ENCODE measurements around the gene MOCS2. TPM values are rescaled to one million over a fixed set of nuclear protein-coding genes. Genes with fewer than 3 reads are reported as not detected.

Gene MOCS2
- total and polyA plus RNA-seq, 4 experiments from 2014 or later, result 23.1 to 49.4 (median 32.7) TPM

- CTCF ChIA-PET (ENCODE audit: partially characterized antibody), result interaction anchor here (0.8 to 1.2 kb wide), 2 partner anchors 10 to 59 kb away, joined by 3 read pairs; no protein-coding TSS in a partner anchor
- H3K4me3 ChIP-seq (ENCODE audit: low read length in 2 of 2), result no peak overlapping the region
- Mint-ChIP-seq H3K27me3 (peaks cover 0 to 1% of the 10 kb centered on the region in 2 donors), H3K4me1 (no peaks in the 10 kb centered on the region), H3K27ac (no peak overlapping the region), H3K4me3 (no peak overlapping the region), H3K9me3 (no peaks in the 10 kb centered on the region), H3K36me3 (peaks cover 0 to 3% of the 10 kb centered on the region in 2 donors)
- H3K36me3 ChIP-seq (ENCODE audit: insufficient read depth, low read length), result no peaks in the 10 kb centered on the region
- no peaks in the 10 kb centered on the region for H3K27me3 ChIP-seq (ENCODE audit: insufficient read depth, low read length)
- H3K27ac ChIP-seq (ENCODE audit: low read depth, low read length), result no peak overlapping the region
- no peaks in the 10 kb centered on the region for H3K9me3 ChIP-seq (ENCODE audit: control insufficient read depth in 1 of 2, low read length in 2 of 2)
- intact Hi-C loops (cut with micrococcal nuclease), result no loop called here
- POLR2A ChIA-PET (ENCODE audit: partially characterized antibody), result no interaction called here
- no peaks in the 10 kb centered on the region for H3K4me1 ChIP-seq (ENCODE audit: insufficient read depth, low read length)
- no peak for DNase-seq
These were observed 50.3 kb downstream of the MOCS2 start for GRCh38 chr5:53059281-53059680.

GRCh38 chr5:53055365-53055764 lies 54.2 kb downstream of the MOCS2 start:
- ChIA-PET CTCF (ENCODE audit: partially characterized antibody) (interaction anchor here (1.3 kb wide), 1 partner anchor 33 kb away, joined by 3 read pairs; no protein-coding TSS in a partner anchor), POLR2A (ENCODE audit: partially characterized antibody) (no interaction called here)
- peaks cover 0 to 3% of the 10 kb centered on the region in 2 donors for H3K36me3 Mint-ChIP-seq
- no peak overlapping the region for H3K27ac Mint-ChIP-seq
- Histone ChIP-seq H3K27ac (ENCODE audit: low read depth, low read length) (no peak overlapping the region), H3K36me3 (ENCODE audit: insufficient read depth, low read length) (no peaks in the 10 kb centered on the region), H3K27me3 (ENCODE audit: insufficient read depth, low read length) (no peaks in the 10 kb centered on the region), H3K4me1 (ENCODE audit: insufficient read depth, low read length) (no peaks in the 10 kb centered on the region), H3K9me3 (ENCODE audit: control insufficient read depth in 1 of 2, low read length in 2 of 2) (no peaks in the 10 kb centered on the region), H3K4me3 (ENCODE audit: low read length in 2 of 2) (no peak overlapping the region)
- H3K27me3 Mint-ChIP-seq, result peaks cover 0 to 1% of the 10 kb centered on the region in 2 donors
- no peak overlapping the region for H3K4me3 Mint-ChIP-seq
- intact Hi-C loops (cut with micrococcal nuclease), result no loop called here
- DNase-seq, result no peak
- H3K4me1 Mint-ChIP-seq, result no peaks in the 10 kb centered on the region
- H3K9me3 Mint-ChIP-seq, result no peaks in the 10 kb centered on the region

- DNase-seq, result no peak
- intact Hi-C loops (cut with micrococcal nuclease), result no loop called here
- CTCF ChIA-PET (ENCODE audit: partially characterized antibody), result no interaction called here
- no peaks in the 10 kb centered on the region for H3K4me1 Mint-ChIP-seq
- no peaks in the 10 kb centered on the region for H3K9me3 Mint-ChIP-seq
- H3K27me3 Mint-ChIP-seq, result peaks cover 0 to 1% of the 10 kb centered on the region in 2 donors
- H3K4me3 Mint-ChIP-seq, result no peak overlapping the region
- no peaks in the 10 kb centered on the region for H3K9me3 ChIP-seq (ENCODE audit: control insufficient read depth in 1 of 2, low read length in 2 of 2)
- H3K27me3 ChIP-seq (ENCODE audit: insufficient read depth, low read length), result no peaks in the 10 kb centered on the region
- H3K4me1 ChIP-seq (ENCODE audit: insufficient read depth, low read length), result no peaks in the 10 kb centered on the region
- H3K36me3 Mint-ChIP-seq, result peaks cover 0 to 2% of the 10 kb centered on the region in 2 donors
- no peak overlapping the region for H3K4me3 ChIP-seq (ENCODE audit: low read length in 2 of 2)
- POLR2A ChIA-PET (ENCODE audit: partially characterized antibody), result no interaction called here
- H3K27ac Mint-ChIP-seq, result no peak overlapping the region
- H3K36me3 ChIP-seq (ENCODE audit: insufficient read depth, low read length), result no peaks in the 10 kb centered on the region
- no peak overlapping the region for H3K27ac ChIP-seq (ENCODE audit: low read depth, low read length)
These were observed 56.2 kb downstream of the MOCS2 start for GRCh38 chr5:53053364-53053763.

GRCh38 chr5:53052499-53052898 lies 57.1 kb downstream of the MOCS2 start:
- Mint-ChIP-seq H3K9me3 (no peaks in the 10 kb centered on the region), H3K4me3 (no peak overlapping the region), H3K27ac (no peak overlapping the region), H3K27me3 (no peaks in the 10 kb centered on the region), H3K4me1 (no peaks in the 10 kb centered on the region), H3K36me3 (no peaks in the 10 kb centered on the region)
- no peak for DNase-seq
- POLR2A ChIA-PET (ENCODE audit: partially characterized antibody), result no interaction called here
- intact Hi-C loops (cut with micrococcal nuclease), result no loop called here
- no peaks in the 10 kb centered on the region for H3K4me1 ChIP-seq (ENCODE audit: insufficient read depth, low read length)
- no peaks in the 10 kb centered on the region for H3K27me3 ChIP-seq (ENCODE audit: insufficient read depth, low read length)
- no peaks in the 10 kb centered on the region for H3K36me3 ChIP-seq (ENCODE audit: insufficient read depth, low read length)
- H3K27ac ChIP-seq (ENCODE audit: low read depth, low read length), result no peak overlapping the region
- no peaks in the 10 kb centered on the region for H3K9me3 ChIP-seq (ENCODE audit: control insufficient read depth in 1 of 2, low read length in 2 of 2)
- no peak overlapping the region for H3K4me3 ChIP-seq (ENCODE audit: low read length in 2 of 2)
- CTCF ChIA-PET (ENCODE audit: partially characterized antibody), result no interaction called here

- DNase-seq, result no peak
- Mint-ChIP-seq H3K27me3 (no peaks in the 10 kb centered on the region), H3K36me3 (no peaks in the 10 kb centered on the region), H3K27ac (no peak overlapping the region), H3K9me3 (peaks cover 0 to 2% (median 0%) of the 10 kb centered on the region in 8 donors), H3K4me1 (no peaks in the 10 kb centered on the region), H3K4me3 (no peak overlapping the region)
- no peaks in the 10 kb centered on the region for H3K9me3 ChIP-seq (ENCODE audit: control insufficient read depth in 1 of 2, low read length in 2 of 2)
- CTCF ChIA-PET (ENCODE audit: partially characterized antibody), result interaction anchor here (0.7 to 1.7 kb wide), 2 partner anchors 41 to 134 kb away, joined by 3 read pairs; no protein-coding TSS in a partner anchor
- POLR2A ChIA-PET (ENCODE audit: partially characterized antibody), result no interaction called here
- no peaks in the 10 kb centered on the region for H3K36me3 ChIP-seq (ENCODE audit: insufficient read depth, low read length)
- H3K27me3 ChIP-seq (ENCODE audit: insufficient read depth, low read length), result no peaks in the 10 kb centered on the region
- H3K4me1 ChIP-seq (ENCODE audit: insufficient read depth, low read length), result no peaks in the 10 kb centered on the region
- no peak overlapping the region for H3K4me3 ChIP-seq (ENCODE audit: low read length in 2 of 2)
- intact Hi-C loops (cut with micrococcal nuclease), result no loop called here
- no peak overlapping the region for H3K27ac ChIP-seq (ENCODE audit: low read depth, low read length)
These were observed 61.3 kb downstream of the MOCS2 start for GRCh38 chr5:53048248-53048647.

Other genes with a start within 250 kb of the MOCS2 start
- 1 to 10 TPM; 1.4 to 1.6 TPM for gene ITGA2, start 120.4 kb downstream of the MOCS2 start, total RNA-seq
- gene ITGA2, start 120.4 kb downstream of the MOCS2 start, polyA plus RNA-seq, result under 1 TPM; 0.30 to 0.47 TPM